HG03575 (cell line): ENCODE measurements around the gene HRH1.
"Not testable (repeated sequence)": the region's sequence is repeated elsewhere in the genome, so short reads cannot be mapped to it uniquely, and the experiment has no call there.

ENCODE experiments used
- ATAC-seq: cut with Tn5 transposase; IDR thresholded peaks from one replicate; pipeline ENCODE4 v1.9.1; 2021; ENCODE audit not compliant: unreplicated experiment, insufficient number of reproducible peaks, low FRiP score; ENCODE audit errors: extremely low read depth

HRH1 gene

GRCh38 chr3:11228041-11228440 is 73.7 kb downstream of the HRH1 start:
- no peak for ATAC-seq

GRCh38 chr3:11230125-11230524 is 75.8 kb downstream of the HRH1 start:
- no peak for ATAC-seq

- no peak for ATAC-seq
These were observed 76.5 kb downstream of the HRH1 start for GRCh38 chr3:11230832-11231231.

GRCh38 chr3:11235385-11235784 is 81.1 kb downstream of the HRH1 start:
- no peak for ATAC-seq

- ATAC-seq, result no peak
These were observed 82.5 kb downstream of the HRH1 start for GRCh38 chr3:11236588-11237461.

- no peak for ATAC-seq
These were observed 83.8 kb downstream of the HRH1 start for GRCh38 chr3:11238060-11238459.

GRCh38 chr3:11238880-11239279 is 84.6 kb downstream of the HRH1 start:
- ATAC-seq, result no peak

GRCh38 chr3:11239796-11240195 is 85.5 kb downstream of the HRH1 start:
- ATAC-seq, result no peak

GRCh38 chr3:11240496-11240895 is 86.2 kb downstream of the HRH1 start:
- no peak for ATAC-seq

GRCh38 chr3:11244121-11244677 is 89.9 kb downstream of the HRH1 start:
- no peak for ATAC-seq

- ATAC-seq, result no peak
These were observed 91.0 kb downstream of the HRH1 start for GRCh38 chr3:11245276-11245675.

- ATAC-seq, result no peak
These were observed 91.8 kb downstream of the HRH1 start for GRCh38 chr3:11245827-11246662.

- ATAC-seq, result no peak
These were observed 92.3 kb downstream of the HRH1 start for GRCh38 chr3:11246663-11246970.

- ATAC-seq, result no peak
These were observed 93.1 kb downstream of the HRH1 start for GRCh38 chr3:11247362-11247761.

- ATAC-seq, result no peak
These were observed 94.3 kb downstream of the HRH1 start for GRCh38 chr3:11248596-11248995.

- no peak for ATAC-seq
These were observed 96.9 kb downstream of the HRH1 start for GRCh38 chr3:11250902-11251806.

- ATAC-seq, result no peak
These were observed 97.5 kb downstream of the HRH1 start for GRCh38 chr3:11251807-11252176.

- ATAC-seq, result no peak
These were observed 100.6 kb downstream of the HRH1 start for GRCh38 chr3:11254876-11255275.

- ATAC-seq, result not testable (repeated sequence)
These were observed 101.2 kb downstream of the HRH1 start for GRCh38 chr3:11255537-11255936.
